ENCODE results near the gene FLAD1. TPM values are rescaled to one million over a fixed set of nuclear protein-coding genes. Genes with fewer than 3 reads are reported as not detected.

FLAD1 gene
- total RNA-seq = 37.9 TPM

DNA sequence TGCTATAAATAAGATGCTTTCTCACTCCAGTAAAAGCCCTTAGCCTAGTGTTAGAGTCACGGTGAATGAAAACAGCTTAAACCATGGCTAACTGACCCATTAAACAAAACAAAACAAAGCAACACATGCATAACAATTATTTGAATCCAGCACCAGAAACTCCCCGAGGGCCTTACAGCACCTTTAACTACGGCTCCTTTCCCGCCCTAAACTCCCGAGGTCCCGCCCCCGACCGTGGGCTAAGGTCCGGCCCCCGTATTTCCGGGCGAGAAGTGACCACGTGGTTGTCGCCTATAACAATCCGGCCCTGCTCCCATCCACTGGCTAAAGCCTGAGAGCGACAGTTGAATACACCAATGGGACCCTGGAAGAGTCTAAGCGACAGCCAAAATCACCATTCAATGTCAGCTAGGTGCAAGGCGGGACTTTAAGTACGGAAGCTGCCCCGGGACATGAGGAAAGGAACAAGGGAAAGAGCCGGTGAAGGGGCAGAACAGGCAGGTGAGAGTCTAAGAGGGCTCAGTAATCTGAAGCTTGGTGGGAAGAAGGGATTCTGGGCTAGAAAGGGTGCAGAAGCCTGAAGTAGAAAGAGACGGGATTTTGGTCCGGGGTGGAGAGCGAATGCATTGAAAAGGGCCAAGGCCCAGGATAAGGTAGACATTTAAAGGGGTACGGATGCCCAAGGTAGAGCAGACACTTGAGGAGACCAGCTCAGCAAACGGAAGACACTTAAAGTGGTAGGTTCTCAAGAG, at the start of gene FLAD1:
TSS of gene FLAD1 (plus strand) at position 448 of the 752 bp plus-strand sequence. CDS start 351 bp downstream, outside the sequence.
- DNase-seq (ENCODE audit: low spot score) = peak; percentile 99

DNA sequence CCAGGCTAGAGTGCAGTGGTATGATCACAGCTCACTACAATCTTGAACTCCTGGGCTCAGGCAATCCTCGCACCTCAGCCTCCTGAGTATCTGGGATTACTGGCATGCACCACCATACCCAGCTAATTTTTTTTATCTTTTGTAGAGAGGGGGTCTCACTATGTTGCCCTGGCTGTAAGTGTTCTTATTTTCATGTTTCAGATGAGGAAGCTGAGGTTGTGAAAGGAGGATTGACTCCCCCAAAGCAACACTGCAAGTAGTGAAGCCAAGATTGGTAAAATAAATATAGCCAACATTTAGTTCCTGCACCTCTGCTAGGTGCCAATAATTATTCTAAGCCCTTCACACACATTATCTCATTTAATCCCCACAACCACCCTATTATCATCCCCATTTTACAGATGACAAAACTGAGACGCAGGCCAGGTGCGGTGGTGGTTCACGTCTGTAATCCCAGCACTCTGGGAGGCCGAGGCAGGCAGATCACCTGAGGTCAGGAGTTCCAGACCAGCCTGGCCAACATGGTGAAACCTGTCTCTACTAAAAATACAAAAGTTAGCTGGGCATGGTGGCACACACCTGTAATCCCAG, 48.7 kb upstream of the FLAD1 start:
- no peak for DNase-seq (ENCODE audit: low spot score)

DNA sequence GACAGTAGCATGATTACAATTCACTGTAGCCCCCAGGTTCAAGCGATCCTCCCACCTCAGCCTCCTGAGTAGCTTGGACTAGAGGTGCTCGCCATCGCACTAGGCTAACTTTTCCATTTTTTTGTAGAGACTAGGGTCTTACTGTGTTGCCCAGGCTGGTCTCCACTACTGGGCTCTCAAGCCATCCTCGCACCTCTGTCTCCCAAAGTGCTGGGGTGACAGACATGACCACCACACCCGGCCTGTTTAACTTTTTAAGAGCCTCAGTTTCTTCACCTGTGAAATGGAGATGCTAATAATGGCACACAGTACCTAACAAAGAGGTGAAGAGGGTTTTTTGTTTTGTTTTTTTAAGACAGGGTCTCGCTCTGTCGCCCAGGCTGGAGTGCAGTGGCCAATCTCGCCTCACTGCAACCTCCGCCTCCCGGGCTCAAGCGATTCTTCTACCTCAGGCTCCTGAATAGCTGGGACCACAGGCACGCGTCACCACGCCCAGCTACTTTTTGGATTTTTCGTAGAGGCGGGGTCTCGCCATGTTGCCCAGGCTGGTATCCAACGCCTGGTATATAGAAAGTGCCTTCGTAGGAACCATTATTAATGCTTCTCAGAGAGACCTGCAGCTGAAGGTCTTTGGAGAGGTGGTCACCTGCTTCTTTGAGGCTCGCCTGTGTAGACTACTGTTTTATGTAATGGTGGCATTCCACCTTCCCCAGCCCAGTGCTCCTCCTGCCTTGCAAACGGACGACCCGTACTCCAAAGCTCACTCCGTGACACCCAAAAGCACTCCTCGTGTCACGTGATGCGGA, 47.2 kb upstream of the FLAD1 start:
- DNase-seq (ENCODE audit: low spot score) = no peak

DNA sequence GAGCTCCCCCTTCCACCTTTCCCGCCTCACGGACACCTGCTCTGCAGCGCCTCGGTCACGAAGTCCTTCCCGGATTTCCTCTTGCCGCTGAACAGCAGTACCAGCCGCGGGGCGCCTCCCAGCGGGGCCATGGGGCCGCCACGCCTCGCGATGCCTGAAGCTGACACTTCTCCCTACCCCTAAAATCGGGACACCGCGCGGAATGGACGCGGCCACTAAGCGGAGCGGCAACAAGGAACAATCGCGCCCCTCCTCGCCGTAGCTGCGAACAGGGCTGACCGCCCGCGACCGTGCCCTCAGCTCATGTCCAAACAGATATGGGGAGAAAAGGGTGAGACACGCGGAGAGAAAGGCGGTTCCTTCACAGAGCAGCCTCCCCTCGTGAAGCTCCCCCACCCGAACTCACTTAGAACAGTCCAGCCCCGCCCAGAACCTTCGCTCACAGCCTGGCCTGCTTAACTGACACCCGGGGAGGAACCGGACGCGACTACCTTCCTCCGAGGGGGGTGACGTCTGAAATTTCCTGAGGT, 46.5 kb upstream of the FLAD1 start, which contains the start of gene PMVK:
TSS of gene PMVK (minus strand) at position 165 of the 530 bp plus-strand sequence. CDS start at position 131, 34 bp downstream.
- peak; percentile 96 for DNase-seq (ENCODE audit: low spot score)

DNA sequence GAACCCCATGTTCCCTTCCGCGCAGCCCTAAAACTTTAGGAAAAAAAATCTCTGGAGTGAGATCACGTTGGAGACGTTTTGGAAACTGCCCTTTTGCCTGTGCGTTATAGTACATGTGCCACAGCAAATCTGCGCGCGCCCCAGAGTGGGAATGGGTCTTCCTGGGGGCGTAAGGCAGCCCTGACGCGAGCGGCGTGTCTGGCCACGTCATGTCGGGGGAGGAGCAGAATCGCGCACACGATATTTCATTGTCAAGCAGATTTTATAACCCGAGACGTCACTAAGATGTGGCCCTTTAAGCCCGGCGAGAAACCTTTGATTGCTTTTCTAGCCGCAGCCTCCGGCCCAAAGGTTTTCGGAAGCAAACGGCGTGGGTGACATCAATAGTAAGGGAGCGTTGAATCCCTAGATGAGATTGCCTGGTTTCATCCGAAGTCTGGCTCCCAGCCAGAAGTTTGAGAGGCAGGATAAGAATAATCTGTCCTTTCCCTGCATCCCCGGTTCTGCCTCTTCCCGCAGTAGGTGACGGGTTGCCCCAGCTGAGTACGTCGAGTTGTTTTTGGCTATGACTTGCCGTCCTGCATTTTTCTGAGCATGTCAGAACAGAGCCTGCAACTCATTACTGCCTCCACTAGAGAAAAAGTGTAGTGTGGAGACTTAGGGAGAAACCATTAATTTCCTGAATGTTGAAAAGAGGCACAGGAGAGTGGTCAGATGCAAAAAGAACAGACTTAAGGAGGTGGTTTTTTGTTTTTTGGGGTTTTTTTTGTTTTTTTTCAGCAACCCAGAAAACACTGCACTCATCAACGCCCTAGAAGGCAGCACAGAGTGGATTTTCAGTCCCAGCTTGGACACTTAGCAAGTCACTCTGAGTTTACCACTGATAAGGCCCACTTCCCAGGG, 45.8 kb upstream of the FLAD1 start:
- peak; percentile 91 for DNase-seq (ENCODE audit: low spot score)

DNA sequence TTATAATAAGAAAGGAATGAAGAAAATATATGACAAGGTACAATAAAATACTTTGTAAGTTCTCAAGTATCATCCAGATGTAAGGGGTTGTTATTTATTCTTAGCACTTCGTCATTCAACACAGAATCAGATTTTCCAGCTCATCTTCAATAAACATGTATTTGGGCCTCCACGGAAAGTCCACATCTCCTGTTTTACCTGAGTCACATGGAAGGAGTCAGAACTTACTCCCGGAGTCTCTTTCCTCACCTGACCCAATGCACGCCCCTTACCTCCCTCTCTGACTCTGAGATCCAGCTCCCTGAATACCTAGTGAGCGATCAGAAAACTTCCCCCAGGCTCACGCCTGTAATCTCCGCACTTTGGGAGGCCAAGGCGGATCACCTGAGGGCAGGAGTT, 45.2 kb upstream of the FLAD1 start:
- DNase-seq (ENCODE audit: low spot score) = no peak

DNA sequence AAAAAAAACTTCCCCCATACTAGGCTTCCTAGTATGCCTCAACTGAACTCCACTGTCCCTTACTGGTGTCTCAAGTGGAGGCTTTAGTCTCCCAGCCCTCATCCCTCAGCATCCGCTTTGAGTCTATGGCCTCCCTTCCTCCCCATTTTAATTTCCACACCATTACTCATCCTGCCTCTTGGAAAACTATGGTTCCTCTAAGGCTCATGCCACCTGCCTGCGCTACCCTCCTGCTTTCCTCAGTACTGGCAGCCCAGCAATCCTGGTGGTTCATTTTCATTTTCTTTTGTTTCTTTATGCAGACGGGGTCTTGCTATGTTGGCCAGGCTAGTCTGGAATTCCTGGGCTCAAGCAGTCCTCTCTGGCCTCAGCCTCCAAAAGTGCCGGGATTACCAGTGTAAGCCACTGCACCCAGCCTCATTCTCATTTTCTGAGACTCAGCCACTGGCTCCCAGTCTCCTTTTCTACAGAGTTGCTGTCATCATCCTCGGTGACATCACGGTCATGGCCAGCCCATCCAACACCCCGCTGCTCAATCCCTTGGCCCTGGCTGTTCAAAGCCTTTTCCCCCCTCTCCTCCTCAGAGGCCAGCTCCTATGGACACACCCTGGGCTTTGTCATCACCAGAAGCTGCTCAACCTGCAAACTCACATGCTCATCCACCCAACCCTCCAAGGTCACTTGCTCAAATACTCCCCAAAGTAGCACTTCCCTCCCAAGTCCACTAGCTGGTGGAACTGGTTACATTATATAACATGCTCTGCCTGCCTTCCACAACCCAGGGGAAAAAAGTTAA, 44.3 kb upstream of the FLAD1 start:
- DNase-seq (ENCODE audit: low spot score) = no peak

DNA sequence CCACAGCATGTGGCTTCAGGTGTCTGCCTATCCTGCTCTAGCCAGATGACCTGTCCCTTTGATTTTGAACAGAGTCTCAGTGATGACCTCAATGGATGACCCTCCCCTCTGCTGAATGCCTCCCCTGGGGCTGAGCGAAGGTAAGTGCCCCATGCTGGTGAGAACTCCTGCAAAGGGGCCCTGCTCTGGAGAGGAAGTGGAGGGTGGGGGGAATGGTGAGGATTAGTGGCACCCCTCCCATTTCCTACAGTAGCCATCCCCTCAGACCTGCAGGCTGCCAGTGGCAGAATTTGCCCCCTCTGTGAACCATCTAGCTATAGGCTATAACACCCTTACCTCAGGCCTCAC, 43.0 kb upstream of the FLAD1 start:
- DNase-seq (ENCODE audit: low spot score) = no peak

DNA sequence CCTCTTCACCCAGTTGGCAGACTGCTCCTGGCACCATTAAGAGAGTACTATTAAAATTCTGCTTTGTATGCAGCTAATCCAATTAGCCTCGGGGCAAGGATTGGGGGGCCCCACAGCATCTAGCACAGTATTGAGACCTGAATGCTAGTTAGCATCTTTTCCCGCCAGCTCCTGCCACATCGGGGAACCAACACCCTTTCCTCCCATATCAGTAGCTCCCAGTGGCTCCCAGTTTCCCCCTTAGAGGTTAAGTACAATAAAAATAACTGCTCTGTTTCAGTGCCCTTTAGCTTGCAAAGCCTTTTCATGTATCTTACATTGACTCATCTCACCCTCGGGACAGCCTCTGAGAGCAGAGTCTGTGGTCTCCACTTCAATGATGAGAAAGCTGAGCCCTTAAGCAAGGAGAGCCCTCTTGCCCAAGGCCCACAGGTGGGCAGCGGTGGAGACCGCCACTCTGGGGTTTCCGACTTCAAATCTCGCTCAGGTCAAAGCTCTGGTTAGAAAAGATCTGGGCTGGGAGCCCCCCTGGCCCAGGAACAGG, 42.4 kb upstream of the FLAD1 start:
- no peak for DNase-seq (ENCODE audit: low spot score)

DNA sequence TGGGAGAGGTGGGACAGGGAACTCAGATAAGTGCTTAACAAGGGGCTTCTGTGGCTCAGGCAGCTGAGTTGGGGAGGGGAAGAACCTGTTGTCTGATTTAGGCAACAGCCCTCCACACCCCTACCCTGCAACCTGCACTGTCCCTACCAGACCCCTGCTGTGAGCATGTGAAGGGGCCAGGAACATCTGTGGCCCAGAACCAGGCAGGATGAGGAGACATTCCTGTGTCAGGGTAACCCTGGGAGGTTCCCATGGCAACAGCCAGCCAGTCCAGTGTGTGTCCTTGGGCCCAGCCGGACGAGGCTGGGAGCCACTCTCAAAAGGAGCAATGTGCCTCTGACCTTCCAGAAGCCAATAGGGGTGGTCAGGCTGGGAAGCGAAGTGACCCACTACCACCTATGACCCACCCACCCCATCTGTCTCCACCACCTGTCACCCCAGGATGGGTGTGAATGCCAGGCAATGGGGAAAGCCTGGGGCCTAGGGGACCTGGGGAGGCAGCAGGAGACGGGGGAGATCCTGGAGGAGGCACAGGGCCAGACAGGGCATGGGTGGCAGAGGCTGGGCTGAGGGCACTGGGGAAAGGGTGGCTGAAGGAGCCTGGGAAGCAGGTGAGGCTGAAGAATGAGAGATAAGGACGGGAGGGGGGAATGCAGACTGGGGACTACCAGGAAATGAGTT, 41.7 kb upstream of the FLAD1 start:
- DNase-seq (ENCODE audit: low spot score) = peak; percentile 45

DNA sequence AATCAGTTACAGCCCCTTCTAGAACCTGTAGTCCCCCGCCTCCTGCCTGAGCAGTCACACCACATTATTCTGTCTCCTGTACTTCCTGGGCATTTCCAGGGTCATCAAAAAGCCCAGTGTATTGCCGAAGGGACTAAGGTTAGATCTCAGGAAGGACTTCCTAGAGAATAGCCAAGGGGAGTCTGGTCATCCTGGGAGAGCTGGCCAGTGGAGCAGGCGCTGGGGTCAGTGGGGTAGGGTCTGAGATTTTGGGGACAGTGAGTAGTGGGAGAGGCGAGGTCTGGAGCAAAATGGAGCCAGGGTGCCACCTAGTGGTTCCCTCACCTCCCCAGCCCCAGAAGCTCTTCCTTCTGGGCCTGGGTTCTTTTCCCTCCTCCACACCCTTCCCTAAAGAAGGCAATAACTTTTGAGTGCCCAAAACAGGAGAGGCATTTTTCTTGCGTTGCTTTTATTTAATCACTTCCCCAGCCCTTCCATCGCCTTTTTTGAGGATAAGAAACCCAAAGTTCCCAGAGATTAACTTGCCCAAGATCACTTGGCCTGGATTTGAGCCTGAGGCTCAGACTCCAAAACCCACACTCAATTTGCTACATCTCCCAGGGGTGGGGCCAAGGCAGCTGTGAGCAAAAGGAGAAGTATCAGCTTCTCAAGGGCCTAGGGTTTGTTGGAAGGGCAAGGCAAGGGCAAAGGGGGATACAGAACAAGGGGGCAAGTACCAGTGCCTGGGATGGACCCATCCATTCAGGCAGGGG, 39.3 kb upstream of the FLAD1 start:
- DNase-seq (ENCODE audit: low spot score) = no peak

DNA sequence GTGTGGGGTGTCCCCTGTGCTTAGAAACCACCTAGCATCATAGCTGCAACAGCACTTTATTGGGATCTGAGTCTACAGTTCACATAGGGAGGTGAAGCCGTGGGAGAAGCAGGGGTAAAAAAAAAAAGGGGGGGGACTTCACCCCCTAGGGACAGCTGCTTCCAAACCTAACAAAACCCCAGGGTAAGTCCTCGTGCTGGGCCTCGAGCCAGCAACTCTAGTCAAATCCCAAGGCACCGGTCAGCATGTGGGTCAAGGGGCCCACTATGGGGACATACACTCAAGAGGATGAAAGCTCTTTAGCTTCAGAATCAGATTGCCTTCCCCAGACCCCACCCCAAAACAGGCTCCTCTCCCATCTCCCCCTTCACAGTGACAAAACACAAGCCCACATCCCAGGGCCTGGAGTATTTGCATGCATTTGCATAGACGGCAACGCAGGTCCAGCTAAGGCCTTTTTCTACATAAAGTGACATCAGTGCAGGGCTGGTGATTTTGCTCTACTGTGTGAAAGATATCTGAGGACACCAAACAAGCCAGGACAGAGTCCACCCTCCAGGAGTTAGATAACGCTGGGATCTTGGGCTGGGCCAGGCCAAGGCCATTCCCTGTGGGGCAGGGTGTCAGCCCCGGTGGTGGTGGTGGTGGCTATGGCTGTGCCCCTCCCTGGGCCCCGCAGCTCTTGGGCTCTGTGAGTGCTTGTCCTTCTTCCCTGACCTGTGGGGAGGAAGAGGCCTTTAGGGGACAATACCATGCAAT, 38.6 kb upstream of the FLAD1 start:
- DNase-seq (ENCODE audit: low spot score) = peak; percentile 47

DNA sequence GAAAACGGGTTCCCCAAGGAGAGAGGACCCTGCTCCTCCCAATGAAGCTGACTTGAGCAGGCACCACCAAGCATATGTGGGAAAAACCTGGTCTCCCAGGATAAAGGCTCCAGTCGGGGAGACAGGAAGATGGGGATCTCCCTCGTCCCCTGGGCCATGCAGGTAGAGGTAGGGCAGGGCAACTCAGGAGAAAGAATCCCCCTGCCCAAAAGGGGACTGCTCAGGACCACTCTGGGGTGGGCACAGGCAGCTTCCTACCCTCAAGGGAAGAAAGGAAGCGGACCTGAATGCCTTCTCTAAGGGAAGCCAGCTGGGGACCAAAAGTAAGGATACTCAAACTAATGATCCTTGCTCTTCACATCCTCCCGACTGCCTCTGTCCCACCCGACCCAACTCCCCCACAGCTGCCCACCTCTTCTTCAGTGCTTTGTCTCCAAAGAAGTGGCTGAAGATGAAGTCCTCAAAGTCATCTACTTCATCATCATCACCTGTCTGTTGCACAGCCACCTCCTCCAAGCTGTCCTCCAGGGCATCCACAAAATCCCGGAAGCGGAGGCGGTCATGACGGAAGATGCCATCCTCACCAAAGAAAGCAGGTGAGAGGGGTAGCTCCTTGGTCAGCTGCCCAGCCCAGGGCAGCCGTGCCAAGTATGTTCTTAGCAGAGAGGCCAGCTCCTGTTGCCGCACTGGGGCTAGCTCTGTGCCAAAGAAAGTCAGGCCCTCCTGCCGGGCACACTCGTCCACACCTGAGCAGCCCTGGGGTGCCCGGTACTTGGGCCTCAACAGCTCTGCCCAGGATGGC, 37.8 kb upstream of the FLAD1 start:
- no peak for DNase-seq (ENCODE audit: low spot score)

DNA sequence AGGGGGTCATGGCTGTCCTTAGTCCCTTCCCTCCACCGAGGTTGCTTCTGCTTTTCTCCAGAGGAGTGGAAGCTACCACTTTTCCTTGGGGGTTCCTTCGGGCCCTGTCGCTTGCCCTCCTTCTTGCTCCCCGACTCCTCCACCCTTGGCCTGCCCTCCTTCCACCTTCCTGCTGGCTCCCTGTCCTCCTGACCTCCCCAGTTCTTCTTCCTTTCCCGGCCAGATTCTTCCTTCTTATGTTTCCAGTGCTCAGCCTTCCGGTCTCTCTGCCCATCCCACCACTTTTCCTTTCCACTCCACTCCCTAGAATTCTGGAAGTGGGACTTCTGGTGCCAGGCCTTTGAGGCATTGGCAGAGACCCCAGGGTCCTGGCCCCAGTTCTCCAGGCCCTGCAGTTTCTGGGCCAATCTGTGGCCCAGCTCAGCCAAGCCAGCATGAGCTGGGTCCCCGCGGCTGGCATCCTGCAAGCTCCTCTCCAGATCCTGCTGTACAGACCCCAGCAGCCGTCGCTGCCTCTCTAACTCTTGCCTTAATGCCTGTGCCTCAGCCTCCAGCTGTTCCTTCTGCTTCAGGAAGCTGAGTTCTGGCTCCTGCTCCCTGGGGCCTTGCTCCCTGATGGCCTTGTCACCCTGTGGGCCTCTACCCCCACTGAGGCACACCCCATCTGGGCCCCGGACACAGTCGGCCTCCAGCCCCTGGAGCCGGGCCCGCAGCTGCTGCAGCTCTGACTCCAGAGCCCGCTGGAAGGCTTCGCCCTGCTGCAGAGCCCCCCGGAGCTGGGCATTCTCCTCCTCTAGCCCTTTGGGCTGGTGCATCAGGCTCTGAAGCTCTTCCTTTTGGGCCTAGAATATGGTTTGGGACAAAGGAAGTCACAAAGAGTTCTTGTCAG, 36.9 kb upstream of the FLAD1 start:
- DNase-seq (ENCODE audit: low spot score) = no peak

DNA sequence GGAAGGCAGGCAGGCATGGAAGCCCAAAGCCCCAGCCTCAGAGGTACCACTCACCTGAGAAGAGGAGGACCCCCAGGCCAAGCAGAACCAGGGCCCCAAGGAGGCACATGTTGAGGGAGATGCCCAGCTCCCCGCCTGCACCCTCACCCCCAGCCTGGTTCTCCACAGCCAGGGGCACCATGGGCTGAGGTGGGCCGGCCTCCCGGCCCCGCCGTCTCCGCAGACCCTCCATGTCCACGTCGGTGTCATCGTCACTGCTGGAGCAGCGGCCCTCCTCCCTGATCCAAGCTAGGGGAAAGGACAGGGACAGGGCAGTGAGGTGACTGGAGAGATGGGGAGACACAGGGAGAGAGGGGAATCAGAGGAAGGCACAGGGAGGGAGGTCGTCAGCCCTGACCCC, 35.1 kb upstream of the FLAD1 start:
- no peak for DNase-seq (ENCODE audit: low spot score)
